ENCODE measurements around the gene POLD3.

- TF ChIP-seq, protein P1, sequence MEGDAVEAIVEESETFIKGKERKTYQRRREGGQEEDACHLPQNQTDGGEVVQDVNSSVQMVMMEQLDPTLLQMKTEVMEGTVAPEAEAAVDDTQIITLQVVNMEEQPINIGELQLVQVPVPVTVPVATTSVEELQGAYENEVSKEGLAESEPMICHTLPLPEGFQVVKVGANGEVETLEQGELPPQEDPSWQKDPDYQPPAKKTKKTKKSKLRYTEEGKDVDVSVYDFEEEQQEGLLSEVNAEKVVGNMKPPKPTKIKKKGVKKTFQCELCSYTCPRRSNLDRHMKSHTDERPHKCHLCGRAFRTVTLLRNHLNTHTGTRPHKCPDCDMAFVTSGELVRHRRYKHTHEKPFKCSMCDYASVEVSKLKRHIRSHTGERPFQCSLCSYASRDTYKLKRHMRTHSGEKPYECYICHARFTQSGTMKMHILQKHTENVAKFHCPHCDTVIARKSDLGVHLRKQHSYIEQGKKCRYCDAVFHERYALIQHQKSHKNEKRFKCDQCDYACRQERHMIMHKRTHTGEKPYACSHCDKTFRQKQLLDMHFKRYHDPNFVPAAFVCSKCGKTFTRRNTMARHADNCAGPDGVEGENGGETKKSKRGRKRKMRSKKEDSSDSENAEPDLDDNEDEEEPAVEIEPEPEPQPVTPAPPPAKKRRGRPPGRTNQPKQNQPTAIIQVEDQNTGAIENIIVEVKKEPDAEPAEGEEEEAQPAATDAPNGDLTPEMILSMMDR (IDR thresholded peaks at IDR 0.05) = no peak
- TF ChIP-seq POLR2A (IDR thresholded peaks at IDR 0.05; ENCODE audit: low read depth) = no peak
- no peak for TF ChIP-seq EP300 (IDR thresholded peaks at IDR 0.05)
Measured at GRCh38 chr11:74663315-74663714, 70.9 kb downstream of the POLD3 start.

All from esophagus muscularis mucosa (tissue), 4 donors.